GM18909 (cell line): ENCODE results near the gene SLC23A3.

ENCODE experiments used
- ATAC-seq: cut with Tn5 transposase; IDR thresholded peaks from one replicate; pipeline ENCODE4 v1.9.1; 2021; ENCODE audit warnings: mild to moderate bottlenecking; ENCODE audit not compliant: unreplicated experiment, poor library complexity

Gene SLC23A3

GRCh38 chr2:219169930-219170654 is at the start of gene SLC23A3:
TSS of gene SLC23A3 (minus strand) at chr2:219170029. CDS start at chr2:219169984, 45 bp downstream.
- no peak for ATAC-seq

- ATAC-seq = peak; percentile 81
Observed at GRCh38 chr2:219218732-219219701, 49.2 kb upstream of the SLC23A3 start, which contains the start of gene ABCB6. TSS of gene ABCB6 (minus strand) at chr2:219218958. CDS start at chr2:219218673, 285 bp downstream.

GRCh38 chr2:219218217-219218731 is 48.4 kb upstream of the SLC23A3 start:
- peak; percentile 22 for ATAC-seq

- ATAC-seq = no peak
Observed at GRCh38 chr2:219216535-219216915, 46.7 kb upstream of the SLC23A3 start.

GRCh38 chr2:219215871-219216534 is 46.2 kb upstream of the SLC23A3 start:
- ATAC-seq = no peak

GRCh38 chr2:219214786-219215185 is 45.0 kb upstream of the SLC23A3 start:
- no peak for ATAC-seq

- ATAC-seq = no peak
Observed at GRCh38 chr2:219214141-219214540, 44.3 kb upstream of the SLC23A3 start.

GRCh38 chr2:219213486-219214071 is 43.8 kb upstream of the SLC23A3 start:
- no peak for ATAC-seq

- ATAC-seq = no peak
Observed at GRCh38 chr2:219213026-219213415, 43.2 kb upstream of the SLC23A3 start.

- no peak for ATAC-seq
Observed at GRCh38 chr2:219210886-219211362, 41.1 kb upstream of the SLC23A3 start.

GRCh38 chr2:219210196-219210885 is 40.5 kb upstream of the SLC23A3 start:
- ATAC-seq = no peak

- ATAC-seq = no peak
Observed at GRCh38 chr2:219209236-219210195, 39.7 kb upstream of the SLC23A3 start.

GRCh38 chr2:219207884-219208740 is 38.3 kb upstream of the SLC23A3 start:
- ATAC-seq = no peak

GRCh38 chr2:219207134-219207883 is 37.5 kb upstream of the SLC23A3 start:
- ATAC-seq = no peak

GRCh38 chr2:219206328-219207133 is 36.7 kb upstream of the SLC23A3 start, which contains the start of gene ZFAND2B:
TSS of gene ZFAND2B (plus strand) at chr2:219206782. CDS start at chr2:219206988, 206 bp downstream.
- peak; percentile 97 for ATAC-seq

GRCh38 chr2:219205981-219206327 is 36.1 kb upstream of the SLC23A3 start:
- no peak for ATAC-seq
